Upper lobe of left lung (tissue), 4 donors: Measurements from ENCODE around the gene HLA-B.

Source experiments
- CTCF ChIP-seq, 6 experiments: fragments of 450-650 bp in 4 of 6; fragments of 200-600 bp in 2 of 6; sonication (generic) in 2 of 6; IDR thresholded peaks; one replicate each; pipeline ENCODE4 v1.5.1; 2016 to 2019; ENCODE audit warnings: antibody characterized with exemption in 6 of 6
- POLR2A ChIP-seq, 4 donors: fragments of 450-650 bp; IDR thresholded peaks; one replicate each; pipeline ENCODE4 v1.5.1; 2016 to 2017; ENCODE audit warnings: antibody characterized with exemption in 4 of 4, mild to moderate bottlenecking in 2 of 4
- POLR2AphosphoS5 ChIP-seq, 2 donors: sonication (generic); formaldehyde crosslinking; IDR thresholded peaks; one replicate each; pipeline ENCODE4 v1.5.1; 2017; ENCODE audit warnings: antibody characterized with exemption in 2 of 2

DNA sequence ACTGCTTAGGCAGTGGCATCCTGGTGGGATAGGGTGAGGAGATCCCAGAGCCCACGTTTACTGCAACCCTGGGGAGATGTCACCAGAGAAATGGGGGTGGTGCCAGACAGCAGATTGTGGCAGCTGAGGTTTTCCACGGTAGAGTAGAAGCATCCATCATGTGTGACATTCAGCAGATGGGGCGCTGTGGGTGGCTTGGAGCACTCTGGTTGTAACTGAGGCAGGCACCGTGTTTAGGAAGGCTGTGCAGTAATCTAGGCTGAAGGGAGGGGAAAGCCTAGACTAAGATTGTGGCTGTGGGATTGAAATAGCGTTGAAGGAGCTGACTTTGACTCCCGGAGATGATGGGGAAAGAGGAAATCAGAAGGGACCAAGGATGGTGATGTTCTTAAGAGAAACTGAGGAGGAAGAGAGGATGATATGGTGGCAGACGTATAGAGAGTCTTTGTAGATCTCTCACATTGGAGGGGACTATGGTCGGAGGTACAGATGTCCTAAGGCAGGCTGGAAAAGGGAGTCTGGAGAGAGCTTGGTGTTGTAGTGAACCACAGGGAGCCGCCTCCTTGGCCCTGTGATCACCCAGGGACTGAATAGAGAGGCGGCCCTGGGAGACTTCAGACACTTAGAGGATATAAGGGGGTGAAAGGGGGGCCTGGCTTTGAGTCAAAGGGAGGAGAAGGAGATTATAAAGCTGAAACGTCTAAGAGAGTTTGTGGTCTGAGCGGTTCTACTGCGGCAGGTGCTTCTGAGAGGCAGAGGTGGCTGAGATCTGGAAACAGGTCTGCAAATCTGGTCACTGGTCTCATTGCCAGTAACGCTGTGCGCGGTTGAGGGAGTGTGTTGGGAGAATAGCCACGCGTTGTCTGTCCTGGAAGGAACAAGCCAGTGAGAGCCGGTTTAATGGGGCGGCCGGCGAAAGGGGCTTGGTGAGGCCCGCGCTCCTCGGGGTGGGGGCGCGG lies 45.6 kb upstream of the HLA-B start:
- TF ChIP-seq POLR2AphosphoS5 (IDR thresholded peaks at IDR 0.05) (no peak), CTCF (IDR thresholded peaks at IDR 0.05) (no peak), POLR2A (IDR thresholded peaks at IDR 0.05) (no peak)
